Breast epithelium (tissue), 4 donors: ENCODE results near the gene GABRD. TPM values are rescaled to one million over a fixed set of nuclear protein-coding genes. Genes with fewer than 3 reads are reported as not detected.

ENCODE experiments used
- DNase-seq, 2 donors: peaks; one replicate each; pipeline ENCODE4 v3.0.0-alpha.2; 2019; ENCODE audit warnings: low spot score in 2 of 2
- H3K27ac ChIP-seq, 2 donors: fragments of 200-600 bp; sonication (generic) in 1 of 2; one replicate each; pipeline ENCODE4 v1.5.1; 2016 to 2019; ENCODE audit warnings: mild to moderate bottlenecking in 1 of 2
- H3K27me3 ChIP-seq, 2 donors: fragments of 200-600 bp; sonication (generic) in 1 of 2; one replicate each; pipeline versions ENCODE4 v1.5.1 to v1.6.0; 2017 to 2019; ENCODE audit warnings: control low read depth in 1 of 2, mild to moderate bottlenecking in 1 of 2
- H3K36me3 ChIP-seq: fragments of 200-600 bp; one replicate; pipeline ENCODE4 v1.5.1; 2019
- H3K4me1 ChIP-seq, 2 donors: fragments of 200-600 bp; sonication (generic); one replicate each; pipeline ENCODE4 v1.5.1; 2016 to 2019; ENCODE audit warnings: control low read depth in 1 of 2
- H3K4me3 ChIP-seq, 3 donors: fragments of 200-600 bp; sonication (generic); 1 replicate in 2 of 3; 2 replicates in 1 of 3; pipeline ENCODE4 v1.5.1; 2016 to 2019; ENCODE audit warnings: mild to moderate bottlenecking in 3 of 3, moderate library complexity in 2 of 3
- H3K9me3 ChIP-seq, 2 donors: fragments of 200-600 bp; sonication (generic) in 1 of 2; one replicate each; pipeline ENCODE4 v1.5.1; 2016 to 2019; ENCODE audit warnings: control low read depth in 1 of 2
- POLR2A ChIP-seq: fragments of 450-650 bp; IDR thresholded peaks from one replicate; pipeline ENCODE4 v1.6.1; 2016; ENCODE audit warnings: antibody characterized with exemption, mild to moderate bottlenecking, moderate library complexity
- POLR2AphosphoS5 ChIP-seq, 3 donors: sonication (generic); formaldehyde crosslinking; IDR thresholded peaks; one replicate each; pipeline ENCODE4 v1.6.1; 2017; ENCODE audit warnings: antibody characterized with exemption in 3 of 3
- intact Hi-C: fragments of 100-400 bp; cut with DNase I; formaldehyde crosslinking; loops from one replicate; pipeline ENCODE4 v1.15.1; 2023; ENCODE audit warnings: low total_unique reads
- total RNA-seq, 3 donors: library from RNA; depleted of rRNA; stranded (reverse); fragments of >200 nt; gene quantifications; one replicate each; pipeline ENCODE4 v1.1.0, GENCODE V29; 2016
- TF ChIP-seq, protein P1 (sequence below), 3 donors: fragments of 450-650 bp; IDR thresholded peaks; one replicate each; pipeline ENCODE4 v1.5.1; 2016 to 2017; ENCODE audit warnings: antibody characterized with exemption in 3 of 3, mild to moderate bottlenecking in 3 of 3, moderate library complexity in 3 of 3

GABRD gene
- total RNA-seq, 3 donors from 2014 or later, result not detected

DNA sequence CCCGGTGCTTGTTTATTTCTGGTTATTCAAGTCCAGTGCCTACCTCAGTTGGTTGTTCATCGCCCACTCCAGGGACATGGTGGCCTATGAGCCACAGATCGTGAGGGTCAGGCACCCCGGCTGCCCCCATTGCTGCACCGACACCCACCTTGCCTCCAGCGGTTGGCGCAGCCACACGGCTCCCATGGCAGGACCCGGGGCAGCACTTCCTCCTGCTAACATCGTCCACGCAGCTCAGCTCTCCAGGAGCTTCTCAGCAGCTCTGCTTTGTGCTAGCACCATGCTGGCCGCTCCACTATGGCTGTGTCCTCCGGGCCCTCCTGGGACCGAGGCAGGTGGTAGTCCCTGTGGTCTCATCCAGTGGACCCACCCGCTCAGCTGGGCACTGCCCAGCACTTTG is 17.1 kb downstream of the GABRD start:
- H3K4me1 ChIP-seq, result no peaks in the 10 kb centered on the region
- TF ChIP-seq, protein P1, sequence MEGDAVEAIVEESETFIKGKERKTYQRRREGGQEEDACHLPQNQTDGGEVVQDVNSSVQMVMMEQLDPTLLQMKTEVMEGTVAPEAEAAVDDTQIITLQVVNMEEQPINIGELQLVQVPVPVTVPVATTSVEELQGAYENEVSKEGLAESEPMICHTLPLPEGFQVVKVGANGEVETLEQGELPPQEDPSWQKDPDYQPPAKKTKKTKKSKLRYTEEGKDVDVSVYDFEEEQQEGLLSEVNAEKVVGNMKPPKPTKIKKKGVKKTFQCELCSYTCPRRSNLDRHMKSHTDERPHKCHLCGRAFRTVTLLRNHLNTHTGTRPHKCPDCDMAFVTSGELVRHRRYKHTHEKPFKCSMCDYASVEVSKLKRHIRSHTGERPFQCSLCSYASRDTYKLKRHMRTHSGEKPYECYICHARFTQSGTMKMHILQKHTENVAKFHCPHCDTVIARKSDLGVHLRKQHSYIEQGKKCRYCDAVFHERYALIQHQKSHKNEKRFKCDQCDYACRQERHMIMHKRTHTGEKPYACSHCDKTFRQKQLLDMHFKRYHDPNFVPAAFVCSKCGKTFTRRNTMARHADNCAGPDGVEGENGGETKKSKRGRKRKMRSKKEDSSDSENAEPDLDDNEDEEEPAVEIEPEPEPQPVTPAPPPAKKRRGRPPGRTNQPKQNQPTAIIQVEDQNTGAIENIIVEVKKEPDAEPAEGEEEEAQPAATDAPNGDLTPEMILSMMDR (IDR thresholded peaks at IDR 0.05), result no peak
- TF ChIP-seq POLR2AphosphoS5 (IDR thresholded peaks at IDR 0.05) (no peak), POLR2A (no peak)
- no peaks in the 10 kb centered on the region for H3K27me3 ChIP-seq

DNA sequence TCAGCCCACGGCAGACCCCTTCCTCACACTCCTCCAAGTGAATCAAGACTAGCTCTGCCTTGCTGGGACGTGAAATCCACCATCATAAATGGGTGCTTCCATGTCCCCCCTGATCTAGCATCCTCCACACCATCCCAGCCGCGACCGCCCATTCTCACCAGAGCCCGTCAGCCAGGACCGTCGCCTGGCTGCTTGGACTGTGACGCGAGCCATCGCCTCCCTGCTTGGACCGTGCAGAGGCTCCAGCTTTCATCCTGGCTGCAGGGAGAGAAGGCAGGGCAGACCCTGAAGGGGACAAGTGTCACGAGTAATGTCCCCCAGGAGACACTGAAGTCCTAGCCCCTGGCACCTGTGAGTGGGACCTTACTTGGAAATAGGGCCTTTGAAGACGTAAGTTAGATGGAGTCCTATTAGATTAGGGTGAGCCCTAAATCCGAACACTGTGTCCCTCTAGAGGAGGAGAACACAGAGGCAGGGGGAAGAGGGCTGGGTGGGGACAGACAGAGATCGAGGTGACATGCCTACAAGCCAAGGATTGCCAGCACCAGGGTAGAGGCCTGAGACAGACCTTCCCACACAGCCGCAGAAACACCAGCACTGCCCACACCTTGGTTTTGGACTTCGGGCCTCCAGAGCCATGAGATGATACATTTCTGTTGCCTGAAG is 18.3 kb downstream of the GABRD start:
- no peak overlapping the region for H3K4me3 ChIP-seq
- H3K36me3 ChIP-seq, result no peaks in the 10 kb centered on the region
- DNase-seq, result no peak
- TF ChIP-seq POLR2A (no peak), POLR2AphosphoS5 (IDR thresholded peaks at IDR 0.05) (no peak)
- TF ChIP-seq, protein P1 (IDR thresholded peaks at IDR 0.05), result no peak
- H3K4me1 ChIP-seq, result no peaks in the 10 kb centered on the region
- peaks cover 0 to 7% of the 10 kb centered on the region in 2 donors for H3K9me3 ChIP-seq
- no peak overlapping the region for H3K27ac ChIP-seq
- H3K27me3 ChIP-seq, result no peaks in the 10 kb centered on the region
- intact Hi-C loops, result no loop called here

More for the DNA sequence above, 17.1 kb downstream of the GABRD start:
- H3K9me3 ChIP-seq, result peaks cover 0 to 7% of the 10 kb centered on the region in 2 donors
- H3K27ac ChIP-seq, result no peak overlapping the region
- no peak for DNase-seq
- no peaks in the 10 kb centered on the region for H3K36me3 ChIP-seq
- H3K4me3 ChIP-seq, result no peak overlapping the region
- intact Hi-C loops, result no loop called here

DNA sequence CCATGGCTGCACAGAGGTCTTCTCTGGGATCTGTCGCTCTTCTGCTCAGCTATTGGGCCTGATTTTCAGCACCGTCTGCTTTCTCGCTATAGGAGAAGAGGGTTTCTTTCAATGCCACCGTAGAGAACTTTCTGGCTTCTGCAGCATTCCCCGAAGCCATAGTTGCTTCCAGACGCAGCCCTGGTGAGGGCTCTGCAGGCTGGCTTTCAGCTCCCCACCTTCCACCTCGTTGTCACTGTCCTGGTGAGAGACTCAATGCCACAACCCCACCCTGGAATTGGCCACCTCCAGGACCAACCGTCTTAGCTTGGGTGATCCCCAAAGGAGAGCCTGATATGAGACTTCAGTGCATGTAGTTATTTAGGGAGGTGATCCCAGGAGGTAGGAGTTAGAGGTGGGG is 19.1 kb downstream of the GABRD start:
- Histone ChIP-seq H3K36me3 (no peaks in the 10 kb centered on the region), H3K9me3 (peaks cover 0 to 7% of the 10 kb centered on the region in 2 donors), H3K27ac (no peak overlapping the region), H3K27me3 (no peaks in the 10 kb centered on the region), H3K4me1 (no peaks in the 10 kb centered on the region), H3K4me3 (no peak overlapping the region)
- TF ChIP-seq POLR2AphosphoS5 (IDR thresholded peaks at IDR 0.05) (no peak), POLR2A (no peak)
- TF ChIP-seq, protein P1 (IDR thresholded peaks at IDR 0.05), result no peak
- intact Hi-C loops, result no loop called here
- no peak for DNase-seq

DNA sequence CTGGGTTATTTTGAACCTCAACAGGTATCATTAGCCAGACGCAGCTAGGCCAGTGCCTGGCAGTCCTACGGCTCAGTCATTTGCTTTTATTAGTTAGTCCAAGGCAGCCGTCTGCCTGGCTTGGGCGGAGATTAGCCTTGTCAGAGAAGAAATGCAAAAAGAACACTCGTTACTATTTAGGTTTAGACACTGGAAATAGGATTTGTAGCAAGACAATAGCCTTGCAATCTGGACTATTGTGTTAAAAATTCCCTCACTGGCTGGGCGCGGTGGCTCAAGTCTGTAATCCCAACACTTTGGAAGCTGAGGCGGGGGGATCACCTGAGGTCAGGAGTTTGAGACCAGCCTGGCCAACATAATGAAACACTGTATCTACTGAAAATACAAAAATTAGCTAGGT is 20.1 kb downstream of the GABRD start:
- DNase-seq, result no peak
- H3K36me3 ChIP-seq, result no peaks in the 10 kb centered on the region
- TF ChIP-seq POLR2A, result no peak
- TF ChIP-seq, protein P1 (IDR thresholded peaks at IDR 0.05), result no peak
- TF ChIP-seq POLR2AphosphoS5 (IDR thresholded peaks at IDR 0.05), result no peak
- H3K4me3 ChIP-seq, result no peak overlapping the region
- intact Hi-C loops, result no loop called here
- peaks cover 0 to 7% of the 10 kb centered on the region in 2 donors for H3K9me3 ChIP-seq
- no peaks in the 10 kb centered on the region for H3K4me1 ChIP-seq
- no peak overlapping the region for H3K27ac ChIP-seq
- H3K27me3 ChIP-seq, result no peaks in the 10 kb centered on the region

DNA sequence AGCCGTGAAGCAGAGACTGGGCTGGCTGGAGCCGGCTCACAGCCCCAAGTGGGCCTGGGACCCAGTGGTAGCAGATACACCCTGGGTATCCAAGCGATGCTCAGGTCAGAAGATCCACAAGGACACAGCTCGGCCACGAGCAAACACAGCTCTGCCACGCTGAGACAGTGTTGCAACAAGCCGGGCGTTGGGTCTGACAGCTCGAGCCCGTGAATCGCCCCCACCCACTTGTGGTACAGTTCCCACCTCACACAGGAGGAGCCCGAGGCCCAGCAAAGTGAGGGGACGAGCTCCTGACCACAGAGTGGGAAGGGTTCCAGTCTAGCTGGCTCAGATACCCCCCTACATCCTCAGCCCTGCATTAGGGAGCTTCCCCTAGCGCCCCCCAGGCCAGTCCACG is 22.2 kb downstream of the GABRD start:
- H3K36me3 ChIP-seq, result no peaks in the 10 kb centered on the region
- no peaks in the 10 kb centered on the region for H3K27me3 ChIP-seq
- peaks cover 0 to 7% of the 10 kb centered on the region in 2 donors for H3K9me3 ChIP-seq
- H3K4me3 ChIP-seq, result no peak overlapping the region
- no peak for TF ChIP-seq POLR2A
- TF ChIP-seq, protein P1 (IDR thresholded peaks at IDR 0.05), result no peak
- TF ChIP-seq POLR2AphosphoS5 (IDR thresholded peaks at IDR 0.05), result no peak
- peaks cover 0 to 3% of the 10 kb centered on the region in 2 donors for H3K4me1 ChIP-seq
- no peak for DNase-seq
- intact Hi-C loops, result loop anchor here (5.0 kb wide), 1 partner anchor 94 kb away; no protein-coding TSS in a partner anchor
- H3K27ac ChIP-seq, result no peak overlapping the region
